Stimulated activated CD4-positive, alpha-beta T cell treated with anti-CD3 and anti-CD28 coated beads, Interleukin-1b, Interleukin-23, amount 100 ng/mL, for 48 hours (primary cell): ENCODE measurements around the gene RTP5.
"Not testable (repeated sequence)": the region's sequence is repeated elsewhere in the genome, so short reads cannot be mapped to it uniquely, and the experiment has no call there.

Experiments used
- DNase-seq: peaks from one replicate; pipeline ENCODE4 v3.0.0-alpha.2; 2020

Gene RTP5

GRCh38 chr2:241904011-241904718, 34.6 kb downstream of the RTP5 start:
- no peak for DNase-seq

DNA sequence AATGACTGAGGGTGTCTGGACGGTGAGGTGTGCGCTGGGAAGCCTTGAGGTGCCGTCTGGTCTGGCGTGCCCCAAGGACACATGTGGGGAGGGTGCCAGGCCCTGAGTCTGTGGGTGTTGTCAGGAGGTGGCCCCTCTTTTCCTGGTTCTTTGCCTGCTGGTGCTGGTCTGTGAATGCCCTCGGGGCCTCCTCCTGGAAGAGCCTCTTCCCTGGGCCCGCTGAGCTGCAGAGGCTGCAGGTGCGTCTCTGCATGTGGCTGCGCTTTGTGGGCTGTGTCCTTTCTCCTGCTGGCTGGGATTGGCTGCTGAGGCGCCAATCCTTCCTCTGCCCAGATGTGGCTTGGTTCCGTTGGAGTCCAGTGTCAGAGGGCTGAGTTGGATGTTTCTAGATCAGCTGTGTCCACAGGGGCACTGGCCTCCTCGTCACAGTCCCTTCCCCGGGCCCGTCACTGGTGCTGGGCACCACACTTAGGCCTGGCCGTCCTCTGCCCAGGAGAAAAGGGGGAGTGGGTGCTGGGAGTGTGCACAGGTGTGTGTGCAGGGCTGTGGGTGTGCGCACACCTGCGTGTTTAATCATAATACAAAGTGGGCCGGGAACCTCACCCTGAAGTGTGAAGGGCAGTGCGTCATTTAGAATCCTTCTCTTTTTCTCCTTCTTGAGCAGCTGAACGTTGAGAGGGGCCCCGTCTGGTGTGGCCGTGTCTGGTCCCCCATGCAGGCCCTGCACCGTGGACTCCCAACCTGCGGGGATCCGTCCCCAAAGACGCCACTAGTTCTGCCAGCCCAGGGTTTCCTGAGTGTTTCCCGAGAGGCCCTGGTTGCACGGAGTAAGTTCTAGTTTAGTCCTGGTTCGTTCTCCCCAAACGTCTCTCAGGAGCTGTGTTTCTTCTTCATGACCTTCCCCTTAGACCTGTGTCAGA, 35.5 kb downstream of the RTP5 start:
- no peak for DNase-seq

DNA sequence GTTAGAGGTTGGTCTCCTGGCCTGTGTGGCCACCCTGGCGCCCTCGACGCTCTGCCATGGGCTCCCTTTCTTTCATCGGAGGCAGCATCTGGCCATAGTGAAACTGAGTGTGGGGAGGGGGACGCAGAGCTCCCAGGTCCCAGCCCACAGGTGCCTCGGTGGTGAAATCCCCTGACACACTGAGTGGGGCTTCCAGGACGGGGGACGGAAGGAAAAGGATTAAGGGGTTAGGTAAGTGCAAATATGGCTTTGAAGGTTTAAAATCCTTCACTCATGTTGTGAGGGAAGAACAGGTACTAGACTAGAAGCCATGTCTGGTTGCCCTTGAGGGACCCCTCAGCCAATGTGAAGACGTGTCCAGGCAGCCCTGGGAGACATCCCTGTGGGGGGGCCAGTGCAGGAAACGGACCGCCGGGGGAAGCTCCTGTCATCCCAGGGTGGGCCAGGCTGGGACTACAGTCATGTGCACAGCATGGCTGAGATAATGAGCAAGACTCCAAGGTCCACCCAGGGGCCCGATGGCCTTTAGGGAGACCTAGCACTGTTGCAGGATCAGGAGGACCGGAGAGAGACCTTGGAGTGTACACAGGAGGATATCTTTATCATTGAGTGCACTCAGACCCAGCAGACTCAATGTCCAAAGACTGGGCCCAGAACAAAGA, 36.3 kb downstream of the RTP5 start:
- DNase-seq = no peak

DNA sequence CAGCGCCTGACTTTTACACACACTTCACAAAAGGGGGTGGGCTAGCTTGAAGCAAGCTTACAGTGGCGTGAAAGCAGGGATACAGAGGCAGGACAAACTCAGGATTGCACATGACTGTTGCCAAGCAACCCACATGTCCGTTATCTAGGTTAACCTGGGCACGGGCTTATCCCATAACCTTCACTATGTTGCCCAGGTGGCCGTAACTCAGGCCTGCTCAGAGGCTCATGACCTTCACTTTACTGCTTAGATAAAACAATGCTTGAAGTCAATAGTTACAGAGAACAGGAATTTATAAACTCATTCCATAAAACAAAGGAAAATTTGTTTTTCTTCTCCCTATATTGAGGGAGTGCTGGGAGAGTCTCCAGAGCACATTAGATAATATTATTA, 36.8 kb downstream of the RTP5 start:
- not testable (repeated sequence) for DNase-seq

DNA sequence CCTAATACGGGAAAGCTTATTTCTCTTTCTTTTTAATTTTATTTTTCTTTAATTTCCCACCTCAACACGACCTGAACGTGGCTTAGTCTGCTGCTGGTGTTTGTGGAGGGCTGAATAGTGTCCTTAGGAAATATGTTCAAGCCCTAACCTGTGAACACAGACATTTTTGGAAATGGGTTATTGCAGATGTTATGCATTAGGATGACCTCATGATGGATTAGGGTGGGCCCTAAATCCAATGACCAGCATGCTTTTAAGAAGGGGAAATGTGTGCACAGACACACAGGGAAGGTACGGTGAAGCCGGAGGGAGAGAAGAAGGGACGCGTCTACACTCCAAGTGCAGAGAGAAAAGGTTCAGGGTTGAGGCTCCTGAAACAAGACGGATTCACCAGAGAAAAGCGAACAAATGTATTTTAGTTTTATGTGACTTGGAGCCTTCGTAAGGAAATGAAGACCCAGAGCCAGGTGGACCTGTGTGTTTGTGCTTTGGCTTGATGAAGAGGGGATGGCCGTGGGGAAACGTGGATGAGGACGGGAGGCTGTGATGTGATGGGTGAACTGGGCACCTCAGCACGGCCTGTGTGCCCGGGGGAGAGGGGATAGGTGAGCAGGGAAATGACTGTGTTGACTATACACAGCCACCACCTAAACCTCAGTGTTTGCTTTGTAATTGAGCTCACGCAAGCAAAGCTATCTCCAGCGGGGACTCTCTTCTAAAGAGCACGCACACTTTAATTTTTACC, 37.5 kb downstream of the RTP5 start:
- no peak for DNase-seq

DNA sequence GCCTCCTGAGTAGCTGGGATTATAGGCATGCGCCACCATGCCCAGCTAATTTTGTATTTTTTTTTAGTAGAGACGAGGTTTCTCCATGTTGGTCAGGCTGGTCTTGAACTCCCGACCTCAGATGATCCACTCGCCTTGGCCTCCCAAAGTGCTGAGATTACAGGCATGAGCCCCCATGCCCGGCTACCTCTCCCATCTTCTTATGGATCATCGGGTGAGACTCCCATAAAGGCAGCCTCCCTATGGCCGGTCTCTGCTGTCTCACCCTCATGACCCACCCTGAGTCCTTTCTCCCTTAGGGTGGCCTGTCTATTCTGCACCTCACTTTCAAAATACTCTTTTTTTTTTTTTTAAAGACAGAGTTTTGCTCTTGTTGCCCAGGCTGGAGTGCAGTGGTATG, 38.3 kb downstream of the RTP5 start:
- not testable (repeated sequence) for DNase-seq

GRCh38 chr2:241908686-241909420, 39.3 kb downstream of the RTP5 start:
- DNase-seq = no peak

GRCh38 chr2:241909769-241910168, 40.2 kb downstream of the RTP5 start:
- no peak for DNase-seq

GRCh38 chr2:241910604-241911520, 41.3 kb downstream of the RTP5 start:
- no peak for DNase-seq

DNA sequence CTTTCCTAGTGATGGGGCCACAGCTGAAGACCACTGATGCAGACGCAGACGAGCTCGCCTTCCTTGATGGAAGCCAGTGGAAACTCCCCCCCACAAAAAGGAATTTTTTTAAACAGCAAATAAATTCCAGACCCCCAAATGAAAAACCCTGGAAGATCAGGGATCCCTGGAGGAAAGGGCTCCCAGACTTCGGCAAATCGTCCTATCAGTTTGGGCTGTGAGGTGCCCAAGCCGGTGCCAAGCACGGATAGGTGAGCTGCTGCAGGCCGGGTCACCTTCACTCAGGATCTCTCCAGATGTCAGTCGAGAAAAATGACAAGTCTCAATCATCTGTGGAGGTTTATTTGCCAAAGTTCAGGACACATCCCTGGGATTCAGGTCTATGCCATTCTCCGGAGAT, 42.0 kb downstream of the RTP5 start:
- no peak for DNase-seq

DNA sequence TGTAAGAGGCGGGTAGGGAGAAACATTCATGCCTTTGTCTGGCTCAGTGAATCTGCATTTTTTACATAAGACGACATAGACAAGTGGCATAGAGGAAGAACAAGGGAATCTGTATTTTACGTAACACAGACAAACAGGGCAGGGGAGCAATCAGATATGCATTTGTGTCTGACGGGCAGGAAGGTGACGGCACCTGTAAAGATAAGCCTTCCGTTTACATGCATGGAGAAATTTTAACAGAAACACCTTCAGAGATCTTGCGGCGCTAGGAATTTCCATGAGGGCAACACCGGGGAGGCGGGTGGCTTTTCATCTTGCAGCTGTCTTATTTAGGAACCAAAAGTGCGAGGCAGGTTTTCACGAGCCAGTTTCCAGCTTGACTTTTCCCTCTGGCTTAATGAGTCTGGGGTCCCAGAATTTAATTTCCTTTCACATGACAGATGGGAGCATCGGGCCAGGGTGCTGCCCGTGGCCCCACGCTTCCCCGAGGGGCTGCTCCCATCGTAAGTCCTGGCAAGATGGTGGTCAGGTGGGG, 42.6 kb downstream of the RTP5 start:
- no peak for DNase-seq

- DNase-seq = no peak
These were observed 44.2 kb downstream of the RTP5 start for GRCh38 chr2:241913703-241914102.

DNA sequence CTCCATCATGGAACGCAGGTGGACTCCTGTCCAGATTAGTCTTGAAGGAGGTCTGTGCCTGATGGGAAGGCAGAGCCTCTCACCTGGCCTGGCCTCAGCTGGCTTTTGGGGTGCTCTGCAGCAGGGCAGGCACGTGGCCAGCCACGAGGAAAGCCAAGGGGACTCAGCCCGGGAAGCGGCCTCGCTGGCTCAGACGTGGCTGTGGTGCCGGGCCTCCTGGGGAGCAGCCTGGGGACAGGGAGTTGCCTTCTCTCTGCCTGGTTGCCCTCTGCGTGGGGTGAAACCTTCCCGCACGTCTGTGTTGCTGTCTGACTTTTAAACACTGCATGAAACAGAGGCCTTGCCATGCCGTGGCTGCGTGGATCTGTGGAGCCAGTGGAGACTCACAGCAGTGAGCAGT, 45.0 kb downstream of the RTP5 start:
- no peak for DNase-seq

- not testable (repeated sequence) for DNase-seq
These were observed 52.1 kb downstream of the RTP5 start for GRCh38 chr2:241921631-241922030.

DNA sequence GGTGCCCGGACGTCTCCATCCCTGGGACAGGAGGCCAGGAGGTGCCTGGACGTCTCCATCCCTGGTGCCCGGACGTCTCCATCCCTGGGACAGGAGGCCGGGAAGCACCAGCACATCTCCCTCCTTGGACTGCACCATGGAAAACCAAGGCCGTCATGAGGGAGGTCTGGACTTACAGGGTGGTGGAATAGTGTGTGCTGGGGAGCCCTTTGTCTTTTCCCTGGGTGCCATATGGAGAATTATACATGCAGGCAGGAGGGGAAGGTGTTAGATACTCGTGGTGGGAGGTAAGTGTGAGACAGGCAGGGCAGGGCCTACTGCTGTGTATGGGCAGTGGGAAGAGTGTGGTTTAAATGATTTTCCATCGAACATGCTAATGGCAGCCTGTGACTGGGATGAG, 52.9 kb downstream of the RTP5 start:
- no peak for DNase-seq

GRCh38 chr2:241922816-241923601, 53.5 kb downstream of the RTP5 start:
- not testable (repeated sequence) for DNase-seq
